IMR-90 (cell line): ENCODE results near the gene MGAT5B. TPM values are rescaled to one million over a fixed set of nuclear protein-coding genes. Genes with fewer than 3 reads are reported as not detected.

Experiments
- ATAC-seq: fragments of 200-7000 bp; cut with Tn5 transposase; 2 replicates; pipeline ENCODE4 v1.9.1; 2020; ENCODE audit warnings: low read depth, mild to moderate bottlenecking, moderate library complexity
- BruUV-seq: library from RNA; stranded (reverse); fragments of 400-500 nt; replicated peaks from 2 replicates; lab custom pipeline; 2021; lab: Mats Ljungman, UMichigan
- CTCF ChIA-PET: fragments of 300-600 bp; formaldehyde crosslinking; extraction: SDS; loops from one replicate; lab custom pipeline; 2021; ENCODE audit warnings: antibody characterized with exemption; lab: Yijun Ruan, JAX
- POLR2A ChIA-PET: fragments of 300-600 bp; sonication (Branson Sonifier 250); formaldehyde crosslinking; loops from one replicate; lab custom pipeline; 2022; ENCODE audit warnings: antibody characterized with exemption; ENCODE audit not compliant: unreplicated experiment; lab: Charles Lee
- DNase-seq: peaks from one replicate; pipeline ENCODE4 v3.0.0; 2013
- H2AFZ ChIP-seq: replicated peaks from 2 replicates; pipeline ENCODE3; 2013; ENCODE audit warnings: low read length, mild to moderate bottlenecking; ENCODE audit not compliant: poor library complexity
- H2AK5ac ChIP-seq: 2 replicates; pipeline ENCODE4 v1.6.1; 2013; ENCODE audit warnings: low read depth, low read length, inconsistent platforms
- H2AK9ac ChIP-seq: replicated peaks from 2 replicates; pipeline ENCODE3; 2013; ENCODE audit warnings: mild to moderate bottlenecking, low read depth, low read length, moderate library complexity; ENCODE audit not compliant: poor library complexity
- H2BK120ac ChIP-seq: 2 replicates; pipeline ENCODE4 v1.6.1; 2013; ENCODE audit warnings: low read depth, low read length, inconsistent platforms
- H2BK15ac ChIP-seq: 3 replicates; pipeline ENCODE4 v1.6.1; 2013; ENCODE audit warnings: low read depth, low read length, inconsistent platforms
- H2BK20ac ChIP-seq: 2 replicates; pipeline ENCODE4 v1.6.1; 2013; ENCODE audit warnings: low read depth, mild to moderate bottlenecking, inconsistent platforms, low read length, moderate library complexity
- H2BK5ac ChIP-seq: 2 replicates; pipeline ENCODE4 v1.6.1; 2013; ENCODE audit warnings: mild to moderate bottlenecking, low read depth, low read length, inconsistent platforms; ENCODE audit not compliant: poor library complexity, severe bottlenecking
- H3K14ac ChIP-seq: replicated peaks from 2 replicates; pipeline ENCODE4 v1.6.1; 2013; ENCODE audit warnings: low read depth, low read length, inconsistent platforms
- H3K18ac ChIP-seq: 2 replicates; pipeline ENCODE4 v1.6.1; 2013; ENCODE audit warnings: low read depth, low read length, control low read depth
- H3K23ac ChIP-seq: 2 replicates; pipeline ENCODE4 v1.6.1; 2013; ENCODE audit warnings: low read depth, low read length, inconsistent platforms
- H3K27ac ChIP-seq: 2 replicates; pipeline ENCODE4 v1.5.1; 2013; ENCODE audit warnings: mild to moderate bottlenecking, control low read depth, low read length; ENCODE audit not compliant: insufficient read depth
- H3K27me3 ChIP-seq: 2 replicates; pipeline ENCODE4 v1.6.1; 2013; ENCODE audit warnings: low read length; ENCODE audit not compliant: control insufficient read depth, insufficient read depth
- H3K36me3 ChIP-seq: 2 replicates; pipeline ENCODE4 v1.6.1; 2013; ENCODE audit warnings: low read length, mixed read lengths; ENCODE audit not compliant: control insufficient read depth, insufficient read depth
- H3K4ac ChIP-seq: 2 replicates; pipeline ENCODE4 v1.6.1; 2013; ENCODE audit warnings: low read depth, low read length, inconsistent platforms
- H3K4me1 ChIP-seq: 2 replicates; pipeline ENCODE4 v1.6.1; 2013; ENCODE audit warnings: low read length, mixed read lengths; ENCODE audit not compliant: control insufficient read depth, insufficient read depth
- H3K4me2 ChIP-seq: 2 replicates; pipeline ENCODE4 v1.6.1; 2013; ENCODE audit warnings: low read depth, mild to moderate bottlenecking, control low read depth, low read length, moderate library complexity
- H3K4me3 ChIP-seq: 2 replicates; pipeline ENCODE4 v1.5.1; 2013; ENCODE audit warnings: low read depth, mild to moderate bottlenecking, control low read depth, low read length, moderate library complexity; ENCODE audit not compliant: insufficient read depth
- H3K56ac ChIP-seq: 2 replicates; pipeline ENCODE4 v1.6.1; 2013; ENCODE audit warnings: low read length, inconsistent platforms; ENCODE audit not compliant: insufficient read depth; ENCODE audit errors: extremely low read depth
- H3K79me1 ChIP-seq, 2 experiments: 2 replicates each; pipeline ENCODE4 v1.6.1; 2013; ENCODE audit warnings: low read length in 2 of 2, inconsistent platforms in 1 of 2, low read depth in 1 of 2
- H3K9ac ChIP-seq: 2 replicates; pipeline ENCODE4 v1.6.1; 2013; ENCODE audit warnings: low read depth, low read length, control low read depth
- H3K9me1 ChIP-seq: 2 replicates; pipeline ENCODE4 v1.6.1; 2013; ENCODE audit warnings: low read length, inconsistent platforms; ENCODE audit not compliant: insufficient read depth
- H3K9me3 ChIP-seq: 2 replicates; pipeline ENCODE4 v1.6.1; 2013; ENCODE audit warnings: low read length; ENCODE audit not compliant: control insufficient read depth, insufficient read depth
- H4K20me1 ChIP-seq: 2 replicates; pipeline ENCODE4 v1.6.1; 2013; ENCODE audit warnings: low read length, inconsistent platforms; ENCODE audit not compliant: insufficient read depth
- H4K5ac ChIP-seq: 2 replicates; pipeline ENCODE4 v1.6.1; 2013; ENCODE audit warnings: mild to moderate bottlenecking, low read depth, low read length, control low read depth
- H4K8ac ChIP-seq, 2 experiments: 2 replicates each; pipeline ENCODE4 v1.6.1; 2013; ENCODE audit warnings: low read depth in 2 of 2, low read length in 2 of 2, control low read depth in 1 of 2, inconsistent platforms in 1 of 2
- H4K91ac ChIP-seq: 2 replicates; pipeline ENCODE4 v1.6.1; 2013; ENCODE audit warnings: low read depth, low read length, inconsistent platforms; ENCODE audit not compliant: insufficient read depth
- CEBPB ChIP-seq: IDR thresholded peaks from 2 replicates; pipeline ENCODE4 v1.6.1; 2012; ENCODE audit warnings: low read depth, low read length, improper control_type of control experiment
- CHD1 ChIP-seq: IDR thresholded peaks from 2 replicates; pipeline ENCODE4 v1.6.1; 2012; ENCODE audit warnings: low read depth, low read length, improper control_type of control experiment
- CTCF ChIP-seq: conservative IDR thresholded peaks from 2 replicates; pipeline ENCODE4 v1.5.1; 2012; ENCODE audit warnings: mild to moderate bottlenecking, low read depth, low read length, improper control_type of control experiment
- ELK1 ChIP-seq: fragments of 150-350 bp; IDR thresholded peaks from 2 replicates; pipeline ENCODE4 v1.6.1; 2016; ENCODE audit warnings: low read depth, mild to moderate bottlenecking, low read length, moderate library complexity, borderline replicate concordance
- FOS ChIP-seq: fragments of 150-350 bp; IDR thresholded peaks from 2 replicates; pipeline ENCODE4 v1.6.1; 2016; ENCODE audit warnings: low read depth, low read length
- MAFK ChIP-seq: IDR thresholded peaks from 2 replicates; pipeline ENCODE4 v1.6.1; 2012; ENCODE audit warnings: low read depth, low read length, improper control_type of control experiment
- MAZ ChIP-seq: IDR thresholded peaks from 2 replicates; pipeline ENCODE4 v1.6.1; 2012; ENCODE audit warnings: low read depth, mild to moderate bottlenecking, low read length, improper control_type of control experiment, moderate library complexity, borderline replicate concordance
- NFE2L2 ChIP-seq: fragments of 150-350 bp; IDR thresholded peaks from 2 replicates; pipeline ENCODE4 v1.6.1; 2016; ENCODE audit warnings: low read depth, mild to moderate bottlenecking, low read length
- RAD21 ChIP-seq: IDR thresholded peaks from 2 replicates; pipeline ENCODE4 v1.6.1; 2012; ENCODE audit warnings: low read length, improper control_type of control experiment
- RCOR1 ChIP-seq: IDR thresholded peaks from 2 replicates; pipeline ENCODE4 v1.6.1; 2012; ENCODE audit warnings: mild to moderate bottlenecking, low read length, improper control_type of control experiment; ENCODE audit not compliant: insufficient replicate concordance
- RFX5 ChIP-seq: IDR thresholded peaks from 2 replicates; pipeline ENCODE4 v1.8.0; 2012; ENCODE audit warnings: low read depth, mild to moderate bottlenecking, low read length, moderate library complexity
- SMC3 ChIP-seq: fragments of 150-350 bp; IDR thresholded peaks from 2 replicates; pipeline ENCODE4 v1.6.1; 2016; ENCODE audit warnings: low read depth, mild to moderate bottlenecking, antibody characterized with exemption, low read length, moderate library complexity
- USF2 ChIP-seq: fragments of 150-350 bp; IDR thresholded peaks from 2 replicates; pipeline ENCODE4 v1.6.1; 2017; ENCODE audit warnings: mild to moderate bottlenecking, antibody characterized with exemption, low read length, low read depth
- WGBS, 2 experiments: methylation state at CpG; one replicate each; pipeline versions ENCODE4 v1.1.5 to v1.1.7; 2013; ENCODE audit warnings: missing lambda C conversion rate in 2 of 2; ENCODE audit not compliant: insufficient read length in 1 of 2; ENCODE audit errors: extremely low coverage in 2 of 2; 5-methylcytosine and 5-hydroxymethylcytosine counted together
- dilution Hi-C: fragments of 300-500 bp; cut with HindIII; formaldehyde crosslinking; loops from one replicate; pipeline ENCODE4 v1.14.3; 2018; ENCODE audit warnings: low sequenced_read_pairs; ENCODE audit not compliant: unreplicated experiment
- in situ Hi-C: fragments of 300-500 bp; cut with MboI; formaldehyde crosslinking; loops from 3 replicates; pipeline ENCODE4 v1.14.3; 2019; ENCODE audit warnings: low sequenced_read_pairs, inconsistent platforms, mixed read lengths
- intact Hi-C: fragments of 100-400 bp; cut with micrococcal nuclease; formaldehyde crosslinking; loops from 2 replicates; pipeline ENCODE4 v1.10.0; 2022
- polyA plus RNA-seq, 3 experiments: library from polyadenylated mRNA; depleted of rRNA; stranded (reverse); fragments of >200 nt; gene quantifications; 2 replicates each; pipeline ENCODE4 v1.2.3, GENCODE V29; 2012; ENCODE audit warnings: low replicate concordance in 1 of 3
- total RNA-seq: library from RNA; depleted of rRNA; stranded (reverse); fragments of >200 nt; gene quantifications from 2 replicates; pipeline ENCODE4 v1.2.3, GENCODE V29; 2012

The MGAT5B gene
- total and polyA plus RNA-seq, 2 of the 4 experiments (the other 2 are of a cell fraction): 0.54 to 2.0 TPM

DNA sequence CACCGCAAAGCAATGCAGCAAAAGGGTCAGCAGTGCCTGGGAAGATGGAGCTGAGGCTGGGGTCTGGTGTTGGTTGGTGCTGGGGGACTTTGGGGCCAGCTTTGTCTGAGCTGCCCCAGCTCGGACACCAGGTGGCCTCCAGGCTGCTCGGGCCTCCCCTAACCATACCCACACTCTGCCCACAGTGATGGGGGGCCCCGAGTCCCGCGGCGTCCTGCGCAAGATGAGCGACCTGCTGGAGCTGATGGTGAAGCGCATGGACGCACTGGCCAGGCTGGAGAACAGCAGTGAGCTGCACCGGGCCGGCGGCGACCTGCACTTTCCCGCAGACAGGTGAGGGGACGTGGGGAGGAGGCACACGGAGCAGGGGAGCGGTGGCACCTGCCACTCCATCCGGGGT lies 13.8 kb downstream of the MGAT5B start:
- Histone ChIP-seq H2AK5ac (no peak overlapping the region), H3K18ac (no peak overlapping the region), H2BK120ac (no peak overlapping the region), H3K79me1 (no peaks in the 10 kb centered on the region), H3K9me3 (no peaks in the 10 kb centered on the region), H4K20me1 (peaks cover 3% of the 10 kb centered on the region), H3K4me1 (no peaks in the 10 kb centered on the region), H3K23ac (no peak overlapping the region), H2AFZ (no peak overlapping the region), H2BK15ac (no peak overlapping the region), H3K14ac (no peak overlapping the region), H4K5ac (no peak overlapping the region), H3K9ac (no peak overlapping the region), H2AK9ac (no peak overlapping the region), H4K91ac (no peak overlapping the region), H2BK5ac (no peak overlapping the region), H3K27ac (no peak overlapping the region), H3K4ac (no peak overlapping the region), H4K8ac (no peak overlapping the region), H3K4me3 (no peak overlapping the region), H3K27me3 (peaks cover 38% of the 10 kb centered on the region), H3K9me1 (no peaks in the 10 kb centered on the region), H3K56ac (no peak overlapping the region), H2BK20ac (no peak overlapping the region), H3K4me2 (no peak overlapping the region), H3K36me3 (no peaks in the 10 kb centered on the region)
- DNase-seq: no peak
- no peak for ATAC-seq
- TF ChIP-seq CHD1: no peak
- no peak for TF ChIP-seq RAD21
- no peak for TF ChIP-seq MAFK
- TF ChIP-seq RFX5: no peak
- TF ChIP-seq ELK1: no peak
- TF ChIP-seq CTCF: no peak
- no peak for TF ChIP-seq RCOR1
- TF ChIP-seq NFE2L2: no peak
- no peak for TF ChIP-seq CEBPB
- no peak for TF ChIP-seq USF2
- no peak for TF ChIP-seq SMC3
- TF ChIP-seq FOS: no peak
- no peak for TF ChIP-seq MAZ
- no TSS peak for BruUV-seq
- WGBS, 2 experiments: 76% methylated on average over 5 of the region's 20 CpGs; no CpG with 5 or more reads in 1 of the 2 experiments
- intact Hi-C loops (no loop called here), dilution Hi-C loops (no loop called here), in situ Hi-C loops (no loop called here)
- POLR2A ChIA-PET: no interaction called here
- CTCF ChIA-PET: no interaction called here
